GM23338 (cell line): ENCODE results near the gene ZNF366. TPM values are rescaled to one million over a fixed set of nuclear protein-coding genes. Genes with fewer than 3 reads are reported as not detected.

Experiments
- ATAC-seq: fragments of 200-7000 bp; cut with Tn5 transposase; 3 replicates; pipeline ENCODE4 v1.9.1; 2020
- DNase-seq: peaks from one replicate; pipeline ENCODE4 v3.0.0-alpha.2; 2015; ENCODE audit warnings: low spot score
- H2AFZ ChIP-seq: fragments of 200-600 bp; sonication (generic); 2 replicates; pipeline ENCODE4 v1.8.0; 2016; ENCODE audit warnings: antibody characterized with exemption, mild to moderate bottlenecking, moderate library complexity
- H3F3A ChIP-seq: fragments of 200-600 bp; sonication (generic); replicated peaks from 2 replicates; pipeline ENCODE4 v1.8.0; 2017; ENCODE audit warnings: antibody characterized with exemption, mixed run types, low read depth
- H3K27ac ChIP-seq: fragments of 200-600 bp; sonication (generic); 2 replicates; pipeline ENCODE4 v1.6.1; 2016; ENCODE audit warnings: low read depth
- H3K27me3 ChIP-seq: fragments of 200-600 bp; sonication (generic); 2 replicates; pipeline ENCODE4 v1.8.0; 2016; ENCODE audit warnings: mild to moderate bottlenecking, mixed run types, moderate library complexity; ENCODE audit not compliant: insufficient read depth
- H3K36me3 ChIP-seq: fragments of 200-600 bp; sonication (generic); 2 replicates; pipeline ENCODE4 v1.8.0; 2016; ENCODE audit warnings: mild to moderate bottlenecking; ENCODE audit not compliant: insufficient read depth
- H3K4me1 ChIP-seq: fragments of 200-600 bp; sonication (generic); 2 replicates; pipeline ENCODE4 v1.8.0; 2016; ENCODE audit warnings: mild to moderate bottlenecking, moderate library complexity; ENCODE audit not compliant: insufficient read depth
- H3K4me2 ChIP-seq: fragments of 200-600 bp; sonication (generic); 2 replicates; pipeline ENCODE4 v1.7.1; 2017; ENCODE audit warnings: mixed run types
- H3K4me3 ChIP-seq: fragments of 200-600 bp; sonication (generic); 2 replicates; pipeline ENCODE4 v1.6.1; 2016; ENCODE audit warnings: mixed run types
- H3K79me2 ChIP-seq: fragments of 200-600 bp; sonication (generic); replicated peaks from 2 replicates; pipeline ENCODE4 v1.8.0; 2017; ENCODE audit warnings: mild to moderate bottlenecking; ENCODE audit not compliant: insufficient read depth
- H3K9me2 ChIP-seq: fragments of 200-600 bp; sonication (generic); 2 replicates; pipeline ENCODE4 v1.8.0; 2017; ENCODE audit not compliant: insufficient read depth
- H4K20me1 ChIP-seq: fragments of 200-600 bp; sonication (generic); replicated peaks from 2 replicates; pipeline ENCODE4 v1.8.0; 2017; ENCODE audit warnings: mild to moderate bottlenecking; ENCODE audit not compliant: insufficient read depth
- H3K27ac Mint-ChIP-seq: 2 replicates; pipeline ENCODE4 v1.8.0; 2020; ENCODE audit warnings: inconsistent platforms, mild to moderate bottlenecking, moderate library complexity, mixed read lengths
- H3K27me3 Mint-ChIP-seq: 3 replicates; pipeline ENCODE4 v1.8.0; 2022; ENCODE audit warnings: low read depth, mild to moderate bottlenecking, moderate library complexity, mixed read lengths, inconsistent platforms; ENCODE audit not compliant: insufficient read depth, poor library complexity
- H3K36me3 Mint-ChIP-seq: 3 replicates; pipeline ENCODE4 v1.8.0; 2021; ENCODE audit warnings: low read depth, mild to moderate bottlenecking, inconsistent platforms, moderate library complexity, mixed read lengths
- H3K4me1 Mint-ChIP-seq: 3 replicates; pipeline ENCODE4 v1.8.0; 2020; ENCODE audit warnings: mild to moderate bottlenecking, inconsistent platforms, mixed read lengths
- H3K4me3 Mint-ChIP-seq: 3 replicates; pipeline ENCODE4 v1.8.0; 2021; ENCODE audit warnings: moderate library complexity, mild to moderate bottlenecking, inconsistent platforms, mixed read lengths
- H3K9me3 Mint-ChIP-seq: 3 replicates; pipeline ENCODE4 v1.8.0; 2020; ENCODE audit warnings: moderate library complexity, mild to moderate bottlenecking, inconsistent platforms, mixed read lengths
- CREB1 ChIP-seq: fragments of 250-450 bp; sonication (Bioruptor Pico); IDR thresholded peaks from 2 replicates; pipeline ENCODE4 v1.5.0; 2020; ENCODE audit warnings: low read depth, mild to moderate bottlenecking, moderate library complexity
- CTCF ChIP-seq, 2 experiments: fragments of 200-600 bp in 1 of 2; sonication (generic) in 1 of 2; conservative IDR thresholded peaks; 2 replicates each; pipeline versions ENCODE4 v1.5.1 to v1.6.1; 2016 to 2017; ENCODE audit warnings: antibody characterized with exemption in 2 of 2, low read depth in 2 of 2, mild to moderate bottlenecking in 2 of 2, moderate library complexity in 1 of 2
- EZH2 ChIP-seq: fragments of 200-600 bp; sonication (generic); IDR thresholded peaks from one replicate; pipeline ENCODE4 v1.8.0; 2017; ENCODE audit warnings: antibody characterized with exemption, mild to moderate bottlenecking, low read depth; ENCODE audit not compliant: unreplicated experiment
- EZH2phosphoT487 ChIP-seq: fragments of 200-600 bp; sonication (generic); IDR thresholded peaks from one replicate; pipeline ENCODE4 v1.8.1; 2018; ENCODE audit warnings: antibody characterized with exemption; ENCODE audit not compliant: unreplicated experiment
- JUNB ChIP-seq: IDR thresholded peaks from one replicate; pipeline ENCODE4 v1.6.1; 2016; ENCODE audit warnings: antibody characterized with exemption; ENCODE audit not compliant: unreplicated experiment
- NANOG ChIP-seq: IDR thresholded peaks from 2 replicates; pipeline ENCODE4 v1.6.1; 2016; ENCODE audit warnings: antibody characterized with exemption, borderline replicate concordance
- POLR2AphosphoS5 ChIP-seq: IDR thresholded peaks from 2 replicates; pipeline ENCODE4 v1.6.1; 2016; ENCODE audit warnings: antibody characterized with exemption, low read depth
- REST ChIP-seq: IDR thresholded peaks from one replicate; pipeline ENCODE4 v1.6.1; 2018; ENCODE audit warnings: antibody characterized with exemption; ENCODE audit not compliant: unreplicated experiment
- STAT1 ChIP-seq: IDR thresholded peaks from one replicate; pipeline ENCODE4 v1.6.1; 2016; ENCODE audit warnings: antibody characterized with exemption; ENCODE audit not compliant: unreplicated experiment
- ZNF114 ChIP-seq: fragments of 250-450 bp; sonication (Bioruptor Pico); IDR thresholded peaks from 2 replicates; pipeline ENCODE4 v1.5.0; 2020; ENCODE audit warnings: mild to moderate bottlenecking, moderate library complexity
- ZNF331 ChIP-seq: fragments of 250-450 bp; sonication (Bioruptor Pico); IDR thresholded peaks from 2 replicates; pipeline ENCODE4 v1.5.0; 2020; ENCODE audit warnings: low read depth, mild to moderate bottlenecking, moderate library complexity
- ZNF462 ChIP-seq: fragments of 250-450 bp; sonication (Bioruptor Pico); IDR thresholded peaks from 2 replicates; pipeline ENCODE4 v1.5.0; 2020; ENCODE audit warnings: mild to moderate bottlenecking, moderate library complexity
- polyA plus RNA-seq: library from polyadenylated mRNA; unstranded; fragments of >200 nt; fragmentation: Nextera tagmentation; extraction: Ambion mirVana; gene quantifications from 2 replicates; pipeline ENCODE4 v1.2.1, GENCODE V29; 2016
- total RNA-seq: library from RNA; depleted of rRNA; stranded (reverse); fragments of >200 nt; shearing (Covaris generic); gene quantifications from 2 replicates; pipeline ENCODE4 v1.2.3, GENCODE V29; 2014

Gene ZNF366
- total and polyA plus RNA-seq, 2 experiments from 2014 or later = not detected

- TF ChIP-seq ZNF462 (CRISPR knock-in tag) = no peak
- TF ChIP-seq ZNF331 (CRISPR knock-in tag) = no peak
- TF ChIP-seq ZNF114 = no peak
Observed at GRCh38 chr5:72436796-72437471, 70.3 kb downstream of the ZNF366 start (continued).

- Histone ChIP-seq H3K27me3 (no peaks in the 10 kb centered on the region), H2AFZ (no peak overlapping the region), H3K27ac (no peak overlapping the region), H3K9me2 (0 out of 2 replicates have a peak, but pooled peaks cover 6% of the 10 kb centered on the region), H4K20me1 (no peaks in the 10 kb centered on the region), H3K4me3 (no peak overlapping the region), H3K36me3 (no peaks in the 10 kb centered on the region), H3K4me2 (no peak overlapping the region), H3K79me2 (no peaks in the 10 kb centered on the region), H3K4me1 (no peaks in the 10 kb centered on the region), H3F3A (no peaks in the 10 kb centered on the region)
- H3K27me3 Mint-ChIP-seq = no peaks in the 10 kb centered on the region
- H3K36me3 Mint-ChIP-seq = no peaks in the 10 kb centered on the region
- no peak overlapping the region for H3K27ac Mint-ChIP-seq
- H3K4me3 Mint-ChIP-seq = no peak overlapping the region
- no peaks in the 10 kb centered on the region for H3K4me1 Mint-ChIP-seq
- H3K9me3 Mint-ChIP-seq = no peaks in the 10 kb centered on the region
- no peak for ATAC-seq
- no peak for DNase-seq
- TF ChIP-seq STAT1 (no peak), NANOG (no peak), JUNB (no peak), REST (no peak), EZH2phosphoT487 (no peak), CTCF (conservative IDR thresholded peaks at IDR 0.05; ENCODE audit: low read depth in 2 of 2) (no peak), CREB1 (CRISPR knock-in tag) (no peak), EZH2 (no peak), ZNF114 (no peak), POLR2AphosphoS5 (no peak)
Observed at GRCh38 chr5:72434781-72435437, 72.3 kb downstream of the ZNF366 start.
